Stomach (tissue), 4 donors: ENCODE results near the gene SP140.

ENCODE experiments used
- CTCF ChIP-seq, 7 experiments: fragments of 450-650 bp in 4 of 7; fragments of 200-600 bp in 3 of 7; sonication (generic) in 3 of 7; IDR thresholded peaks; one replicate each; pipeline ENCODE4 v1.5.1; 2016 to 2019; ENCODE audit warnings: antibody characterized with exemption in 7 of 7, control low read depth in 2 of 7, mild to moderate bottlenecking in 1 of 7
- POLR2A ChIP-seq, 4 donors: fragments of 450-650 bp; IDR thresholded peaks; one replicate each; pipeline ENCODE4 v1.6.1; 2016; ENCODE audit warnings: antibody characterized with exemption in 4 of 4, control low read depth in 2 of 4, mild to moderate bottlenecking in 1 of 4, moderate library complexity in 1 of 4

- TF ChIP-seq CTCF (IDR thresholded peaks at IDR 0.05) (no peak), POLR2A (IDR thresholded peaks at IDR 0.05) (no peak)
Observed at GRCh38 chr2:230254152-230254881, 28.8 kb downstream of the SP140 start.
